Medulla oblongata (tissue), 1 donor: Measurements from ENCODE around the gene SLC7A4.
"Not testable (repeated sequence)": the region's sequence is repeated elsewhere in the genome, so short reads cannot be mapped to it uniquely, and the experiment has no call there.

ENCODE experiments used
- DNase-seq: peaks from one replicate; pipeline ENCODE4 v3.0.0-alpha.2; 2015; ENCODE audit errors: extremely low spot score

Gene SLC7A4

DNA sequence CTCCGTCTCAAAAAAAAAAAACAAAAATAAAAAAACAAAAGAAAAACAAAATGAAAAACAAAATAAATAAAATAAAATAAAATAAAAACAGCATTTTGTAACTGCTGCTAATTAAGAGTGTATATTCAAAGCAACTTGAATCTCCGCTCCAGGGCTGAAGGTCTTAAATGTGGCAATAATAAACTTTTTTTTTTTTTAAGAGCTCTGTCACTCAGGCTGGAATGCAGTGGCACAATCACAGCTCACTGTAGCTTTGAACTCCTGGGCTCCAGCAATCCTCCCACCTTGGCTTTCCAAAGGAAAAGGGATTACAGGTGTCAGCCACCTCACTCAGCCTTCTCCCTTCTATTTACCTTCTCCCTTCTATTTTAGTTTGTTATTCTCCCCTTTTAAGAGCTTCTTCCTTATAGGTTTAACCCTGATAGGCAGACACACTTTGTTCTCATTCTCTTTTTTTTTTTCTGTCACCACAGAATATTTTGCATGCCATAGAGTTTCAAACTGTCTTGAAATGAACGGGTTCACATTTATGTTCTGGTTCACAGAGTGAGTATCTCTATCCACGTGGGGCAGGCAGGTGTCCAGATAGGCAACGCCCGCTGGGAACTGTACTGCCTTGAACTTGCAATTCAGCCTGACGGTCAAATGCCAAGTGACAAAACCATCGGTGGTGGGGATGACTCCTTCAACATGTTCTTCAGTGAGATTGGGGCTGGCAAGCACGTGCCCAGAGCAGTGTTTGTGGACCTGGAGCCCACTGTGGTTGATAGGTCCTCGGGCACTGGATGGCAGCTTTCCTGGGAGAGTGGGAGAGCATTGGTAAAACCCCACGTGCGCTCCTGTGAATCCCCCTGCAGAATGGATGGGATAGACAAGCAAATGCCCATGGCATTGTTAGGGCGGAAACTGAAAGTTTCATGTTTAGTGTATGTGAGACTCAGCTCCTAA is 32.8 kb upstream of the SLC7A4 start:
- no peak for DNase-seq

DNA sequence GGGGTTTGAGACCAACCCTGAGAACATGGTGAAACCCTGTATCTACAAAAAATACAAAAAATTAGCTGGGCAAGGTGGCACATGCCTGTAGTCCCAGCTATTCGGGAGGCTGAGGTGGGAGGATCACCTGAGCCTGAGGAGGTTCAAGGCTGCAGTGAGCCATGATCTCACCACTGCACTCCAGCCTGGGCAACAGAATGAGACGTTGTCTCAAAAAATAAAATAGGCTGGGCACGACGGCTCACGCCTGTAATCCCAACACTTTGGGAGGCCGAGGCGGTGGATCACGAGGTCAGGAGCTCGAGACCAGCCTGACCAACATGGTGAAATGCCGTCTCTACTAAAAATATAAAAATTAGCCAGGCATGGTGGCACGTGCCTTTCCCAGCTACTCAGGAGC is 32.1 kb upstream of the SLC7A4 start:
- DNase-seq, result not testable (repeated sequence)

GRCh38 chr22:21061660-21062321 is 29.4 kb upstream of the SLC7A4 start:
- DNase-seq, result not testable (repeated sequence)

DNA sequence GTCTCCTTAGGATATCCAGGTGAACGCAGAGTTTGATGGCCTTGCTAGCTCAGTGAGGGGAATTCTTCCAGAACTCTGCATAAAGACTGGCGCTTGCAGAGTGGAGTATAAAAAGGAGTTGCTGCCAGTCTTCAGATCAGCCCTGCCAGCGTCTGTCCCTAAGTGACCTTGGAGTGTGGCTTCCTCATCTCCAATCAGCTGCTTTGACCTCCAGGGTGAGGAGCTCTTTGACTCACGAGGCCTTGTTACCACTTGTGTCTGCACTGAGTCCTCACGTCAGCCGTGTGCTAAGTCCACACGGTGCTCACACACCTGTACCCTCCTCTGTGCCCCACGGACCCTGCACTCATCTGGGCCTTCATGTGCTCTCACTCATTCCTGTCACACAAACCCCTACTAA is 28.0 kb upstream of the SLC7A4 start:
- not testable (repeated sequence) for DNase-seq

GRCh38 chr22:21055880-21056319 is 23.5 kb upstream of the SLC7A4 start:
- no peak for DNase-seq

GRCh38 chr22:21055564-21055834 is 23.1 kb upstream of the SLC7A4 start:
- no peak for DNase-seq

DNA sequence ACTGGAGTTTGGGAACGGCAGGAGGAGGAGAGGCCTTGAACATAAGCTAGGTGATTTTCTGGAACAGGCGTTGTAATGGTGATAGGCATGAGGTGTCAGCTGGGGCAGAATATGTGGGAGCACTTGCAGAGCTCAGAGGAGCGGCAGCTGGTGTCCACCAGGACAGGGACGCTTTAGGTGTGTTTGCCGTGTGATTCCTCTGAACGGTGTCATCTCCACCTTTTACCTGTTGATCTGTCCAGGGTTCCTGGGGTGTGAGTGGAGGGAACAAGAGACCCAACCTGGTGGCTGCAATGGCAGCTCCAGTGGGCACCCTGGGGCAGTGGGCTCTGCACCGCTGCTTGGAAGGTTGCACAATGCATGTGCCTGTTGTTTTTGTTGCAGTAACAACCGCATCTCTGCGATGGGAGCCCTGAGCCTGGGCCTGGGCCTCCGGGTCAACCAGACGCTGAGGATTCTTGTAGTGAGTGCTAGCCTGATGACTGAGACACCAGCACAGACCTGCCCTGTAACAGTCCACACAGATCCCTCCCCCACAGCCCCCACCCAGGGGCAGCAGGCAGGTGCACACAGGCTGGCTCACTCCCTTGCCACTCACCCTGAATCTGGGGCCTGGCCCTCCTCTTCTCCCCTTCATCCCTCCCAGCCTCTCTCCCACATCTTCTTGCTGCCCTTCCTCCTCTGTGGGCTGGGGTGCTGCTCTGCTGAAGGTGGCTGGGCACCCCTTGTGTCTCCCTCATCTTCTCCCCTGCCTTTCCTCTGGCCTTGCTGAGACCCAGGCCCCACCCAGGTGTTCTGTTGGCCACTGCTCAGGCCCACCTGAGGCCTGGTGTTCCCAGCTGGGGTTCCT is 22.6 kb upstream of the SLC7A4 start:
- no peak for DNase-seq

GRCh38 chr22:21054046-21054713 is 21.8 kb upstream of the SLC7A4 start:
- DNase-seq, result no peak

DNA sequence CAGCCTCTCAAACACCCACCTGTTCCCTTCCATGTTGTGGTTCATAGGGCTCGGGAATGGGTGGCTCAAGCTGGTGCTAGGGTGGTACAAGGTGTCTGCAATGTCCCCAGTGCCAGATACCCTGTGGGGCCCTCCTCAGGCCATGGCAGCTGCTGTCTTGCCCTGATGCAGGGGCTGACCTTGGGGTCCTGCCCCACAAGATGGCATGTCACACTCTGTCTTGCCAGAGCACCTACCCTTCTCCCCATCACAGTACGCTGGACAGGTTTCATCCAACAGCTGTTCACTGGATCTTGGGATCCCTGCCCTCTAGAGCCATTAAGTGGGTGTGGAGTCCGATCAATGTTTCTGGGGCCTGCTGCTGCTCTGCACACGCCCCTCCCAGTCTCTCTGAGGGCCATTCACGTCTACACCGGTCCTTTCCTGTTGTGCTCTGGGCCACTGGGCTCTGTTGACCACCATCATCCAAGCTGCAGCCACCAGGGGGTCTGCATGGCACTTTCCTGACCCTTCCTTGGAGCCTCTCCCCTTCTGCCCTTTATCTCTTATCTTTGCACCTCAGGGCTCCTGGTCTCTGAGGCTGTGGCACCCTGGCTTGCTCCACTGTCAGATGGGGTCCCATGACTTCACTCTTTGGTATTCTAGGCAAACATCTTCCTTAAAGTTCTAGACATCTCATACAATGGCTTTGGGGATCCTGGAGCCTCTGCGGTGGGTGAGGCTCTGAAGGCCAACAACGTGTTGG is 20.5 kb upstream of the SLC7A4 start:
- DNase-seq, result no peak

GRCh38 chr22:21051831-21052400 is 19.6 kb upstream of the SLC7A4 start:
- no peak for DNase-seq

GRCh38 chr22:21051145-21051830 is 18.9 kb upstream of the SLC7A4 start:
- DNase-seq, result no peak

DNA sequence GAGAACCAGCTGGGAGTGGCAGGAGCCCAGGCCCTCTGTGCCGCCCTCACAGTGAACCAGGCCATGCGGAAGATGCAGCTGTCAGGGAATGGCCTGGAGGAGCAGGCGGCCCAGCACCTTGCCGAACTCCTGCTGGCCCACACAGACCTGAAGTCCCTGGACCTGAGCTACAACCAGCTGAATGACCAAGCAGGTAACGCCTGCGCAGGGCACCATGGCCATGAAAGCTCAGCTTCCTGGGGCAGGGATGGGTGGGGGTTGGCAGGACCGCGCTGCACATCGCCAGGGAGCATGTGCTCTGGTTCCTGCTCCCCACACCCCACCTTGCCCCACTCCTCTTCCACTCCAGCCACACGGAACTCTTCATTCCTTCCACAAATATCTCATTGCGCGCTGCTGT is 16.6 kb upstream of the SLC7A4 start:
- DNase-seq, result not testable (repeated sequence)

DNA sequence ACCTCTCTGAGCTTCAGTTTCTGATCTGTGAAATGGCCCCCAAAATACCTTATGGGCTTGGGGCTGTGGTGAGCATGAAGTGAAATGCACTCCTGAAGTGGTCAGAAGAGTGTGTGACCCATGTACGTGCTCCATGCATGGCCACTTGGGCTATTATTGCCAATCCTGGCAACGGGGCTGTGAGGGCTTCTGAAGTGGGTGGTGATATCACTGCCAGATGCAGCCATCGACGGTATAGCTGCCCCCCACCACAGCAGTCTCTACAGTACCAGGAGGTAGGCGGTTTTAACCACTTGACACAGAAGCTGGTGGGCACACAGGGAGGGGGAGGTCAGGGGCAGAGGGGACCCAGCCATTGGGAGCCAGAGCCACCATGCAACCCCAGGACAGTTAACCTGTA is 16.1 kb upstream of the SLC7A4 start:
- DNase-seq, result not testable (repeated sequence)

GRCh38 chr22:21047730-21048129 is 15.4 kb upstream of the SLC7A4 start:
- DNase-seq, result no peak

DNA sequence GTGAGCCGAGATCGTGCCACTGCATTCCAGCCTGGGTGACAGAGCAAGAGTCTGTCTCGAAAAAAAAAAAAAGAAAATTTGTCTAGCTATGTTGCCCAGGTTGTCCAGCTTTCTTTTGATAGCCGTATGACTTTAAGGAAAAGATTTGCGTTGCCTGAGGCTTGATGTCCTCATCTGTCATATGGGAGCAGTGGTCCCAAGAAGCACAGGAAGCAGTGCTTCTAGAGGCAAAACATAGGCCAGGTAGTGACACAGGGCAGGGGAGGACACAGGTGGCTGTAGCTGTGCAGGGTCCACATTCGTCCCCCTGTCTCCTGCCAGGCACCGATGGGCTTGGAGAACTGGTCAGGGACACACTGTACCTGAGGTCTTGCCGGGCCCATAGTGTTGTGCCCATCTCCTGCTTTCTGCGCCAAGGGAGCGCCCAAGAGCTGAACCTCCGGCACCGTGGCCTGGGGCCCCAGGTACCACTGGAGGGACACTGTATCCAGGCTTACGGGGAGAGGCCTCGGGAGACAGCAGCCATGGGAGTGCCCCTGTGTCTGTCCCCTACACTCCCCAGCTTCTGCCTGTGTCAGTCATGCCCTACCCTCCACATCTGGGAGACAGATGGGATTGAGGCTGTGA is 14.8 kb upstream of the SLC7A4 start:
- DNase-seq, result no peak

DNA sequence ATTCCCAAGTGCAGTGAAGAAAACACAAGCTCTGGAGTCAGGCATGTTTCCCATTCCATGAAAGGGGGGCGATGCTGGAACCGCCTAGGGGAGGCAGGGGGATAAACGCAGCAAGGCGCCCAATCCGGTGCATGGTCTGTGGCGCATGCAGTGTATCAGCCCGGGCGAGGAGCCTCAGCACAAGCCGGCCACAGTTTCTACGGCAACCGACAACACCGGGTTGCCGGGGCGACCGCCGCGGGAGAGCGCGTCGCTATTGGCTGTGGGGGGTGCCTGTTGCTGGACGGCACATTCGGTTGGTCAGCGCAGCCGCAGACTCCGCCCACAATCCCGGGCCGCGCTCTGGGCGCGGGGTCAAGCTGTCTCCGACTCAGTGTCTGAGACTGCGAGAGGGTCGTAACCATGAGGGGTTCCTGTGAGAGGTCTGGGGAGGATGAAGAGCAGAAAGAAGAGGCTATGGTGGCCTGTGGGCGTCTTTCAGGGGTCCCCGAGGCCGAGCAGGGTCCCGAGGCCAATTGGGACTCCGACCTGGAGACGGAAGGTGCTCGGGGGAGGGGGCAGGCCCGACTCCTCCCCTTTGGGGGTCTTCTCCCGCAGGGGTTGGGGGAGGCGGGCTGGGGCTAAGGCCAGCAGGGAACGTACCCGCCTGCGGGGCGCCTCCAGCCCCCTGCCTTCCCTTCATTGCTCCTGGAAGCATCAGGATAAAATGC is 13.4 kb upstream of the SLC7A4 start, which contains the start of gene LRRC74B:
Gene LRRC74B (plus strand): TSS at position 362 of the 710 bp plus-strand sequence. CDS start 41 bp downstream, at position 403.
- DNase-seq, result peak; percentile 88

DNA sequence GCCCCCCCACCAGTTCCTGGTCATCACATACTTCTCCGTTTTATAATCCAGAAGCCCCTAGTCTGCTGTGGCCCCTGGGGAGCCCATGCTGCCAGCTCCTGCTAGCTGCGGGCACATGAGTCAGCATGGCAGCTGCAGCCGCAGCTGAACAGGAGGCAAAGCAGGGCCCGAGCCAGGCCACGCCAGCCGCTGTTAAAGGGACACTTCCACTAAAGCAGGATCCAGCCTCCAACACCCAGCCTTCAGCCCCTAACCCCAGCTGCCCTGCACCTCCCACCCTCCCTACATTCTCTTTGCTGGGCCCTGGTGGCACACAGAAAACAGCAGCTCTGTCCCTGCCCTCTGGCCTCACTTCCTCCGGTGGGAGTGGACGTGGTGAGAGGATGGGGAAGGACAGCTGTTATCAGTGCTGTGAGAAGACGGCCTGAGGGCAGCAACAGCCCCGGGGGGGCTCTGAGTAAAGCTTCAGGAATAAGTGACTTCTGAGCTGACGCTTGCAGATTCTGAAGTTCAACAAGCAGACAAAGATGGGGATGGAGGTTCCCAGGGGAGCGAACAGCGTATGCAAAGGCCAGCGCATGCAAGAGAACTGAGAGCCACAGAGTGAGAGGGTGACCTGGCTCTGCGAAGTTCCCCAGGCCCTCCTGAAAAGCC is 12.7 kb upstream of the SLC7A4 start:
- DNase-seq, result peak; percentile 12

GRCh38 chr22:21043860-21044535 is 11.6 kb upstream of the SLC7A4 start:
- DNase-seq, result no peak
